ENCODE data around the gene DSCAML1. TPM values are rescaled to one million over a fixed set of nuclear protein-coding genes. Genes with fewer than 3 reads are reported as not detected.

Gene DSCAML1
- total RNA-seq, 1 experiment from 2014 or later, result not detected

GRCh38 chr11:117453886-117454563, 343.0 kb downstream of the DSCAML1 start:
- no peak for DNase-seq (ENCODE audit: low read depth)

- DNase-seq (ENCODE audit: low read depth), result peak; percentile 54
Measured at GRCh38 chr11:117449111-117449693, 347.8 kb downstream of the DSCAML1 start.

GRCh38 chr11:117444711-117445658, 352.0 kb downstream of the DSCAML1 start:
- DNase-seq (ENCODE audit: low read depth), result no peak

- DNase-seq (ENCODE audit: low read depth), result no peak
Measured at GRCh38 chr11:117444256-117444655, 352.8 kb downstream of the DSCAML1 start.

GRCh38 chr11:117443266-117444186, 353.5 kb downstream of the DSCAML1 start:
- DNase-seq (ENCODE audit: low read depth), result peak; percentile 38

GRCh38 chr11:117442869-117443239, 354.2 kb downstream of the DSCAML1 start:
- DNase-seq (ENCODE audit: low read depth), result no peak

DNA sequence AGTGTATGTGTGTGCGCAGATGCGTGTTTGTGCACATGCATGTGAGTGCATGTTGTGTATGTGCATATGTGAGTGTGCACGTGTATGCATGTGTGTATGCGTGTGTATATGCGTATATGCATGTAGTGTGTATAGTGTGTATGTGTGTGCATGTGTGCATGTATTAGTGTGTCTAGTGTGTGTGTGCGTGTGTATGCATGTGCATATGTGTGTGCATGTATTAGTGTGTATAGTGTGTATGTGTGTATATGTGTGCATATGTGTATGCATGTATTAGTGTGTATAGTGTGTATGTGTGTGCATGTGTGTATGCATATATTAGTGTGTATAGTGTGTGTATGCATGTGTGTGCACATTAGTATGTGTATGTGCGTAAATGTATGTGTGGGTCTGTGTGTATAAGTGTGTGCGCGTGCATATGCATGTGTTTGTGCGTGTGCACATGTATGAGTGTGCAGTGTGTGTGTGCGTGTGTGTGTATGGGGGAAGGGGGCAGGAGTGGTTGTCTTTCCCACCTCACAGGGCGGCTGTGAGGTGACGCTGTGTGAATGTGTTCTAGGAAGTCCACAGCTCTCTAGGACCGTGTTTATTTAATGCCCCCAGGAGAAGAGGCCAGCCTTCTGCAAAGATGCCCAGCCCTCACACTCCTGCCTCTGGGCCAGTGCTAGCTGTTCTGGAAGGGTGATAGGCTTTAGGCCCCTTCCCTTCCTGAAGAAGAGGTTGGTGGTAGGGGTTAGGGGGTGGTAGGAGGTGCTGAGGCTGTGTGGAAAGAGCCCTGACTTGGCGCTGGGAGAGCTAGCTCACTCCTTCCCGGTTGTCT, 354.8 kb downstream of the DSCAML1 start:
- DNase-seq (ENCODE audit: low read depth), result no peak

GRCh38 chr11:117441146-117441975, 355.7 kb downstream of the DSCAML1 start:
- no peak for DNase-seq (ENCODE audit: low read depth)

DNA sequence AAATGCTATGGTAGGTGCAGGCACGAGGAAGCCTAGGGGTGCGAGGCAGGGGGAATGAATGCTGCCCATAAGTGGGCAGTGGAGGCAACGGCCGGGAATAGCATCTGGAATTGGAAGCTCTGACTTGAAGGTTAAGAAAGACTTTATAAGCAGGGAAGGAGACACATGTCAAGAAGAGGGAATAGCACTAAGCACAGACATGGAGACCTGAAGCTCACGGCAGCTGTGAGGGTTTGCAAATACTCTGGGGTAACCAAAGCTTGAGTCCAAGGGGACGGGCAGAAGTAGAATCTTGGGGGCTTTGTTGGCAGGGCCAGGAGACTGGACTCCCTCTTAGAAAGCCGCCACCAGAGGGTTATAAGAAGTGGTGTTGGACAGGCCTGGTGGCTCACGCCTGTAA, 356.8 kb downstream of the DSCAML1 start:
- no peak for DNase-seq (ENCODE audit: low read depth)

GRCh38 chr11:117439256-117439655, 357.8 kb downstream of the DSCAML1 start:
- no peak for DNase-seq (ENCODE audit: low read depth)

DNA sequence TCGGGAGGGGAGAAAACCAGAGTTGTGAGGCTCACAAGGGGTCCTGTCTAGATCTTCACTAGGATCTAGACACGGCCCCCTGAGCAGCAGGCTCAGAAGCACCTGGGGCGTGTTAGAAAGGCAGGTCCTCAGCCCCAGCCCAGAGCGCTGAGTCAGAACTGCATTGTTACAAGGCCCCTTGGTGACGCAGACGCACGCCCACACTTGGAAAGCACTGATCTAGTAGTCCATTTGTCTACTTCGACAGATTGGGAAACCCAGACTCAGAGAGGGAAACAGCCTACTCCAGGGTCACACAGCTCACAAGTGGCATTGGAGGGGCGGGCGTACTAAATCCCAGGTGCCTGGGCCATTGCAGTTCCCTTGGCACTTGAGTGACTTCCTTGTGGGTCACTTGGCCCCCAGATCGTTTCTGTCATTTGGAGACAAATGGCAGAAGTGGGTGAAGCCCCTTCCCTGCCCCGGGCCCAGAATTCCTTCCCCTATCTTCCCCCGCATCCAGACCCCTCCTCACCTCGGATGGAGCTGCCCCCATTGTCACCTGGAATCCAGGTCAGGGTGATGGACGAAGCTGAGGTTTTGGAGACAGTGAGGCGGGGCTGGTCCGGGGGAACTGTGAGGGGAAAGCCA, 358.5 kb downstream of the DSCAML1 start:
- DNase-seq (ENCODE audit: low read depth), result peak; percentile 49

DNA sequence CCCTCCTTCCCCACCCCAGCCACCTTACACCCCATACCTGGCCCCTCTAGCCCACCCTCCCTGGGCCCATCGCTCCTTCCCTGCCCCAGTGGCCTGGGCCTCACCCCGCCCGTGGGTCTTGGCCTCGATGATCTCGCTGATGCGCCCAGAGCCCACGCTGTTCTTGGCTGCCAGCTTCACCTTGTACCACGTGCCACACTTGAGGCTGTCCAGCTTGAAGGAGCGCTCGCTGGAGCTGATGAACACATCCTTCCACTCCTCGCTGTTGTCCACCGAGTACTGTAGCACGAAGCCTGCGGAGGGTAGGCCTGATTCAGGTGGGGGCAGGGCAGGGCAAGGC, 359.3 kb downstream of the DSCAML1 start:
- no peak for DNase-seq (ENCODE audit: low read depth)

DNA sequence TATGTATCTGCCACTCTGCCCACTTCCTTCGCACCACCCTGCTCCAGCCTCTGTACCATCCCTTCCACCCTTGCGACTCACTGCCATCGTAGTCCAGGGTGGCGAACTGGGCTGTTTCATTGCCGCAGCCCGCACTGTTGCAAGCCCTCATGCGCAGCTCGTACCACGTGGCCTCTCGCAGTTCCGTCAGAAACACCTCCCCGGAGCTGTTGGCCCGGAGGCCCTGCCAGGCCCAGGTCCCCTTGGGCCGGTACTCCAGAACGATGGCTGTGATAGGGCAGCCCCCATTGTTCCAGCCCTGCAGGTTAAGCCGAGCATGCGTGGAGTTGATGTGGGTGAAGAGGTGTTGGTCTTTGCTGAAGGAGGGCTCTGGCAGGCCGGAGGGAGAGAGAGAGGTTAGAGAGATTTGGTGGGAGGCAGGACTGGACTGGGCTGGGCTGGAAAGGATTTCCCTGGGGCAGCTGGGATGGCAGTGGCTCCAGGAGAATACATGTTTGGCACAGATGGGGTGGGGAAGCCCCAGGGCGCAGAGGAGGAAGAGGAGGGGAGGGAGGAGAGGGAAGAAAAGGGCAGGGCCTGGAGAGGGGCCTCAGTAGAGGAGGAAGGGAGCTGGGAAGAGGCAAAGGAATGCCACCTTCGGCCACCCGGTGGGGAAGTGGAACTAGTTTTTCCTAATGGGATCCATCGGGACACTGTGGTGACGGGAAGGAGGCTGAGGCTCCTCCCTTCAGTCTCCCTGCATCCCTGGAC, 359.8 kb downstream of the DSCAML1 start:
- no peak for DNase-seq (ENCODE audit: low read depth)

- no peak for DNase-seq (ENCODE audit: low read depth)
Measured at GRCh38 chr11:117435326-117435725, 361.7 kb downstream of the DSCAML1 start.

DNA sequence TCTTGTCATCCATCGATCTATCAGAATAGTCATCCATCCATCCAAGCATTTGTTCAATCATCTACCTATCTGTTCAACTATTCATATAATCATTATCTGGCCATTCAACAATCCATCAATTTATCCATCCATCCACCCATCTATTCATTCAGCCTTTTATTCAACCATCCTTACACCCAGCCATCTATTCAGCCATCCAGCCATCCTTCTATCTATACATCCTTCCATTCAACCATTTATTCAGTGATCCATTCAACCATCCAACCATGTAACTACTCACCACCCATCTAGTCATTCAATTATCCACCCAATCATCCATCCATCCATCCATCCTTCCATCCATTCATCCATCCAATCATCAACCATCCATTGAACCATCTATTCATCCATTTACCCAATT, 362.5 kb downstream of the DSCAML1 start:
- DNase-seq (ENCODE audit: low read depth), result no peak

GRCh38 chr11:117433717-117434116, 363.3 kb downstream of the DSCAML1 start:
- DNase-seq (ENCODE audit: low read depth), result no peak

DNA sequence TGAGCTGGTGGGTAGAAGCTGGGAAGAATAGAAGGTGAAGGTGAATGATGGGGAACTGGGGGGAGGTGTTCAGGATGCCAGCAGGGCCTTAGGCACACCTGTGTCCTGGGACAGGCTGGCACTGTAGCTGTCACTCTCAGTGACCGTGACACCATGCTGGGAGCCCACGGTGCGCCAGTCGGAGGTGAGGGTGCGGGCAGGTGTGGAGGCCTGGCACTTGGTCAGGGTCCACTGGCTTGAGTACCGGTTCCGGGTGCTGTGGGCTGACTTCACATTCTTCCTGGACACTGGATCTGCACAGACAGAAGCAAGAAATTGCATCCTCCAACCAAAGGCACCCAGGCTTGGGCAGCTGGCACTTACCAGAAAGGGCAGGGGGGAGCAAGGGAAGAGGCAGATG, 365.6 kb downstream of the DSCAML1 start:
- DNase-seq (ENCODE audit: low read depth), result no peak

- DNase-seq (ENCODE audit: low read depth), result no peak
Measured at GRCh38 chr11:117430293-117430955, 366.6 kb downstream of the DSCAML1 start.

All from M059J (cell line).